ENCODE measurements around the gene UBE2J2.

- TF ChIP-seq CTCF (IDR thresholded peaks at IDR 0.05) (no peak), POLR2A (IDR thresholded peaks at IDR 0.05) (no peak)
Measured at GRCh38 chr1:1215881-1216605, 57.6 kb downstream of the UBE2J2 start.
